NCI-H526 (cell line): ENCODE measurements around the gene URM1.
"Not testable (repeated sequence)": the region's sequence is repeated elsewhere in the genome, so short reads cannot be mapped to it uniquely, and the experiment has no call there.

ENCODE experiments used
- DNase-seq, 2 experiments: peaks; one replicate each; lab custom pipeline; 2025; lab: John Stamatoyannopoulos, UW

The URM1 gene

GRCh38 chr9:128370752-128371629 lies at the start of gene URM1:
TSS of gene URM1 (plus strand) at chr9:128371374. CDS start at chr9:128371381, 7 bp downstream.
- DNase-seq: peak; percentile 78 to 90

- no peak for DNase-seq
Observed at GRCh38 chr9:128321879-128322403, 49.2 kb upstream of the URM1 start.

GRCh38 chr9:128322404-128323211 lies 48.6 kb upstream of the URM1 start, which contains the start of the genes COQ4 and TRUB2:
TSS of gene COQ4 (plus strand) at chr9:128322839. CDS start at chr9:128322859, 20 bp downstream.
TSS of gene TRUB2 (minus strand) at chr9:128322447. CDS start at chr9:128322408, 39 bp downstream.
- DNase-seq: peak; percentile 85 to 94

GRCh38 chr9:128323212-128323730 lies 47.9 kb upstream of the URM1 start:
- DNase-seq: no peak

GRCh38 chr9:128323791-128324190 lies 47.4 kb upstream of the URM1 start:
- no peak for DNase-seq

- DNase-seq: no peak
Observed at GRCh38 chr9:128324401-128324800, 46.8 kb upstream of the URM1 start.

- no peak for DNase-seq
Observed at GRCh38 chr9:128325629-128326028, 45.5 kb upstream of the URM1 start.

- DNase-seq: no peak
Observed at GRCh38 chr9:128333451-128333869, 37.7 kb upstream of the URM1 start.

- no peak for DNase-seq
Observed at GRCh38 chr9:128335161-128335560, 36.0 kb upstream of the URM1 start.

- no peak for DNase-seq
Observed at GRCh38 chr9:128335914-128336313, 35.3 kb upstream of the URM1 start.

- DNase-seq: no peak
Observed at GRCh38 chr9:128337936-128338335, 33.2 kb upstream of the URM1 start.

- DNase-seq: not testable (repeated sequence)
Observed at GRCh38 chr9:128338852-128339614, 32.1 kb upstream of the URM1 start.

GRCh38 chr9:128339761-128340690 lies 31.1 kb upstream of the URM1 start, which contains the start of gene SLC27A4:
TSS of gene SLC27A4 (plus strand) at chr9:128340527. CDS start at chr9:128343133, 2,606 bp downstream.
- peak; percentile 43 to 80 for DNase-seq

- DNase-seq: no peak
Observed at GRCh38 chr9:128340691-128341434, 30.3 kb upstream of the URM1 start.

- peak; percentile 55 to 78 for DNase-seq
Observed at GRCh38 chr9:128341435-128341849, 29.7 kb upstream of the URM1 start.

- DNase-seq: no peak
Observed at GRCh38 chr9:128342971-128343680, 28.0 kb upstream of the URM1 start.

GRCh38 chr9:128343855-128344254 lies 27.3 kb upstream of the URM1 start:
- no peak for DNase-seq

GRCh38 chr9:128344931-128345605 lies 26.1 kb upstream of the URM1 start:
- no peak for DNase-seq
